Astrocyte (in vitro differentiated cells and primary cell): ENCODE data around the gene FBN3. TPM values are rescaled to one million over a fixed set of nuclear protein-coding genes. Genes with fewer than 3 reads are reported as not detected.
"Not testable (repeated sequence)": the region's sequence is repeated elsewhere in the genome, so short reads cannot be mapped to it uniquely, and the experiment has no call there.

Source experiments
- DNase-seq: peaks from one replicate; pipeline ENCODE4 v3.0.0-alpha.2; 2010; ENCODE audit warnings: low read depth
- FAIRE-seq: peaks from 2 replicates; lab custom pipeline; 2011; peaks lifted over from hg19 to GRCh38; lab: Jason Lieb, UNC
- H2AFZ ChIP-seq: 2 replicates; pipeline ENCODE4 v1.6.0; 2012; ENCODE audit warnings: low read depth, low read length, inconsistent platforms
- H3K27ac ChIP-seq: 2 replicates; pipeline ENCODE4 v1.5.1; 2011; ENCODE audit warnings: low read depth, low read length, inconsistent platforms
- H3K27me3 ChIP-seq: 2 replicates; pipeline ENCODE4 v1.6.0; 2011; ENCODE audit warnings: low read length, inconsistent platforms; ENCODE audit not compliant: insufficient read depth
- H3K36me3 ChIP-seq: 2 replicates; pipeline ENCODE4 v1.5.1; 2011; ENCODE audit warnings: low read length, inconsistent platforms; ENCODE audit not compliant: insufficient read depth
- H3K4me1 ChIP-seq: 2 replicates; pipeline ENCODE4 v1.5.1; 2011; ENCODE audit warnings: low read length, inconsistent platforms; ENCODE audit not compliant: insufficient read depth
- H3K4me2 ChIP-seq: 2 replicates; pipeline ENCODE4 v1.6.0; 2012; ENCODE audit warnings: low read length, inconsistent platforms
- H3K4me3 ChIP-seq: 2 replicates; pipeline ENCODE4 v1.5.1; 2011; ENCODE audit warnings: low read depth, mild to moderate bottlenecking, low read length, inconsistent platforms; ENCODE audit not compliant: insufficient read depth
- H3K79me2 ChIP-seq: 2 replicates; pipeline ENCODE4 v1.6.0; 2012; ENCODE audit warnings: mild to moderate bottlenecking, low read length, inconsistent platforms; ENCODE audit not compliant: insufficient read depth
- H3K9ac ChIP-seq: 2 replicates; pipeline ENCODE4 v1.6.0; 2012; ENCODE audit warnings: mild to moderate bottlenecking, low read length, inconsistent platforms
- H3K9me3 ChIP-seq: 2 replicates; pipeline ENCODE4 v1.5.1; 2012; ENCODE audit warnings: low read depth, mild to moderate bottlenecking, low read length, inconsistent platforms; ENCODE audit not compliant: insufficient read depth
- H4K20me1 ChIP-seq: 2 replicates; pipeline ENCODE4 v1.6.0; 2012; ENCODE audit warnings: low read length, inconsistent platforms; ENCODE audit not compliant: insufficient read depth
- H3K27ac Mint-ChIP-seq: one replicate; pipeline ENCODE4 v1.8.0; 2021; ENCODE audit warnings: mild to moderate bottlenecking, mixed read lengths; ENCODE audit not compliant: unreplicated experiment
- H3K27me3 Mint-ChIP-seq: one replicate; pipeline ENCODE4 v1.8.0; 2021; ENCODE audit warnings: low read depth, mixed read lengths; ENCODE audit not compliant: unreplicated experiment
- H3K36me3 Mint-ChIP-seq: one replicate; pipeline ENCODE4 v1.8.0; 2021; ENCODE audit warnings: low read depth, mixed read lengths; ENCODE audit not compliant: unreplicated experiment
- H3K4me1 Mint-ChIP-seq: one replicate; pipeline ENCODE4 v1.8.0; 2021; ENCODE audit warnings: low read depth, mixed read lengths; ENCODE audit not compliant: unreplicated experiment
- H3K4me3 Mint-ChIP-seq: one replicate; pipeline ENCODE4 v1.8.0; 2021; ENCODE audit warnings: mild to moderate bottlenecking, moderate library complexity, mixed read lengths; ENCODE audit not compliant: unreplicated experiment
- H3K9me3 Mint-ChIP-seq: one replicate; pipeline ENCODE4 v1.8.0; 2021; ENCODE audit warnings: mild to moderate bottlenecking, mixed read lengths; ENCODE audit not compliant: unreplicated experiment
- EZH2 ChIP-seq: IDR thresholded peaks from 2 replicates; pipeline ENCODE4 v1.6.1; 2012; ENCODE audit warnings: mild to moderate bottlenecking, low read length, inconsistent platforms; ENCODE audit not compliant: insufficient read depth
- total RNA-seq: library from RNA; stranded (reverse); gene quantifications from 2 replicates; pipeline ENCODE4 v1.2.1, GENCODE V29; 2021
- TF ChIP-seq, protein P1 (sequence below): IDR thresholded peaks from 2 replicates; pipeline ENCODE4 v1.5.1; 2011; ENCODE audit warnings: low read depth, mild to moderate bottlenecking, inconsistent platforms, low read length, moderate library complexity; ENCODE audit not compliant: insufficient read depth

Gene FBN3
- total RNA-seq, 1 donor from 2014 or later = 1.00 TPM

DNA sequence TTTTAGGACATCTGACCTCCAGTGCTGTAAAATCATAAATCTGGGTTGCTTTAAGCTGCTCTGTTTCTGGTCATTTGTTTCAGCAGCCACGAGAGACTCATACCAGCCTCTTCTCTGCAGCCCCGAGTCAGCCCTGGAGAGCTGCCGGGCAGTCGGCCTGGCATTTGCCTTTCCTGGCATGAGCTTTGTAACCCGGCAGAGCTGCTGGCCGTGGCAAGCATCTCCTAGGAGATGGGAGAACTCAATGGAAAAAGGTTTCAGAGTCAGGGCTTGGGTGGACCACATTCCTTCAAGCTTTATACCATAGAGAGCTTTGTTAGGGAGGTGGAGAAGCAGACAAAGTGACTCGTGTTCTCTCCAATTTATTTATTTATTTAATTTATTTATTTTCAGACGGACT lies 118.4 kb downstream of the FBN3 start:
- TF ChIP-seq EZH2 = no peak
- TF ChIP-seq, protein P1, sequence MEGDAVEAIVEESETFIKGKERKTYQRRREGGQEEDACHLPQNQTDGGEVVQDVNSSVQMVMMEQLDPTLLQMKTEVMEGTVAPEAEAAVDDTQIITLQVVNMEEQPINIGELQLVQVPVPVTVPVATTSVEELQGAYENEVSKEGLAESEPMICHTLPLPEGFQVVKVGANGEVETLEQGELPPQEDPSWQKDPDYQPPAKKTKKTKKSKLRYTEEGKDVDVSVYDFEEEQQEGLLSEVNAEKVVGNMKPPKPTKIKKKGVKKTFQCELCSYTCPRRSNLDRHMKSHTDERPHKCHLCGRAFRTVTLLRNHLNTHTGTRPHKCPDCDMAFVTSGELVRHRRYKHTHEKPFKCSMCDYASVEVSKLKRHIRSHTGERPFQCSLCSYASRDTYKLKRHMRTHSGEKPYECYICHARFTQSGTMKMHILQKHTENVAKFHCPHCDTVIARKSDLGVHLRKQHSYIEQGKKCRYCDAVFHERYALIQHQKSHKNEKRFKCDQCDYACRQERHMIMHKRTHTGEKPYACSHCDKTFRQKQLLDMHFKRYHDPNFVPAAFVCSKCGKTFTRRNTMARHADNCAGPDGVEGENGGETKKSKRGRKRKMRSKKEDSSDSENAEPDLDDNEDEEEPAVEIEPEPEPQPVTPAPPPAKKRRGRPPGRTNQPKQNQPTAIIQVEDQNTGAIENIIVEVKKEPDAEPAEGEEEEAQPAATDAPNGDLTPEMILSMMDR = no peak
- Histone ChIP-seq H3K27ac (no peak overlapping the region), H4K20me1 (no peaks in the 10 kb centered on the region), H2AFZ (no peak overlapping the region), H3K4me2 (no peak overlapping the region), H3K9me3 (no peaks in the 10 kb centered on the region), H3K36me3 (no peaks in the 10 kb centered on the region), H3K27me3 (no peaks in the 10 kb centered on the region), H3K4me3 (no peak overlapping the region), H3K9ac (no peak overlapping the region), H3K79me2 (no peaks in the 10 kb centered on the region), H3K4me1 (no peaks in the 10 kb centered on the region)
- FAIRE-seq = no peak
- no peak for DNase-seq
- Mint-ChIP-seq H3K4me3 (no peak overlapping the region), H3K4me1 (peaks cover 21% of the 10 kb centered on the region), H3K27ac (peak overlapping the region; percentile 12), H3K9me3 (no peaks in the 10 kb centered on the region), H3K27me3 (no peaks in the 10 kb centered on the region), H3K36me3 (no peaks in the 10 kb centered on the region)

DNA sequence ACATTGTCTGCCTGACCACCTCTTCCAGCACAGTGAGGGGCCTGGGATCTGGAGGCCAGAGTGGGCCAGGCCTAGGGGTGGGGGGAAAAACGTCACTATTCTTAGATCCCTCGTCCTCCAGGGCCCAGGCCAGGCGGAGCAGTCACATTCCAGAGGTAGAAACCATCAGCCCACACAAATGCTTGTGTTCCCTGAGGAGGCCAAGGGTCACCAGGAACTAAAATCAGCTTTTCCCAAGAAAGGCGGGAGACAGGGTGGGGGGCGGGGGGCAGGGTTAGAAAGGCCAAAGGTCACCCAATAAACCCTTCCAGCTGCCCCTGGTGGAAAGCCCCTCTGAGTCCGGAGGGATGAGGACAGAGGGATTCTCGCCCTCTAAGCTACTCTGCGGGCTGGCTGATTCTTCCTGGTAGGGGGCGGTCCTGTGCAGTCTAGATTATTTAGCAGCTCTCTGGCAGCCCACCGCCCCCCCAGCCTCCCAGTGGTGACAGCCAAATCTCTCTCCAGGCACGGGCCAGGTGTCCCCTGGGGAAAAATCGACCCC lies 120.4 kb downstream of the FBN3 start:
- DNase-seq = no peak
- H4K20me1 ChIP-seq = no peaks in the 10 kb centered on the region
- no peaks in the 10 kb centered on the region for H3K9me3 Mint-ChIP-seq
- TF ChIP-seq, protein P1 = no peak
- TF ChIP-seq EZH2 = no peak
- H3K9ac ChIP-seq = no peak overlapping the region
- H3K79me2 ChIP-seq = no peaks in the 10 kb centered on the region
- no peak for FAIRE-seq
- no peaks in the 10 kb centered on the region for H3K36me3 Mint-ChIP-seq
- H2AFZ ChIP-seq = peak overlapping the region; percentile 41
- H3K27me3 Mint-ChIP-seq = no peaks in the 10 kb centered on the region
- H3K4me1 Mint-ChIP-seq = peaks cover 21% of the 10 kb centered on the region
- H3K4me3 Mint-ChIP-seq = no peak overlapping the region
- H3K27ac ChIP-seq = no peak overlapping the region
- H3K4me3 ChIP-seq = no peak overlapping the region
- H3K9me3 ChIP-seq = no peaks in the 10 kb centered on the region
- no peak overlapping the region for H3K4me2 ChIP-seq
- no peaks in the 10 kb centered on the region for H3K4me1 ChIP-seq
- peak overlapping the region; percentile 41 for H3K27ac Mint-ChIP-seq
- no peaks in the 10 kb centered on the region for H3K36me3 ChIP-seq
- no peaks in the 10 kb centered on the region for H3K27me3 ChIP-seq

DNA sequence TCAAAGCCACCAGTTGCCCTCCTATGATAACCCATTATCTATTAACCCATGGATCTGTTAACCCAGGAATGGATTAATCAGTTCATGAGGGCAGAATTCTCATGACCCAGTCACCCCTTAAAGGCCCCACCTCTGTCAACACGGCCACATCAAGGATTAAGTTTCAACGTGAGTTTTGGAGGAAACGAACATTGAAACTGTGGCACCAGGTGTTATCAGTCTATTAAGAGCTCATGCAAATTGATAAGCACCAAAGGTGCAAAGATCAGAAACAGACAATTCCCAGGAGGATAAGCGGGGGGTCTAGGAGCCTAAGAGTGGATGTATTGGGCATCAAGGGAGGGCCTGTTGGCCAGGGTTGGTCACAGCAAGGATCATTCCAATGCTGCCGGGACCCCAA lies 124.1 kb downstream of the FBN3 start:
- DNase-seq (no peak), FAIRE-seq (no peak)
- Mint-ChIP-seq H3K27ac (no peak overlapping the region), H3K27me3 (peaks cover 2% of the 10 kb centered on the region), H3K4me3 (no peak overlapping the region), H3K36me3 (no peaks in the 10 kb centered on the region), H3K4me1 (peaks cover 11% of the 10 kb centered on the region), H3K9me3 (no peaks in the 10 kb centered on the region)
- no peak overlapping the region for H3K9ac ChIP-seq
- no peaks in the 10 kb centered on the region for H4K20me1 ChIP-seq
- no peaks in the 10 kb centered on the region for H3K4me1 ChIP-seq
- H3K36me3 ChIP-seq = no peaks in the 10 kb centered on the region
- no peaks in the 10 kb centered on the region for H3K9me3 ChIP-seq
- H3K4me3 ChIP-seq = no peak overlapping the region
- H3K27ac ChIP-seq = no peak overlapping the region
- no peak for TF ChIP-seq EZH2
- TF ChIP-seq, protein P1 = no peak
- no peak overlapping the region for H2AFZ ChIP-seq
- H3K79me2 ChIP-seq = no peaks in the 10 kb centered on the region
- H3K27me3 ChIP-seq = no peaks in the 10 kb centered on the region
- H3K4me2 ChIP-seq = no peak overlapping the region

DNA sequence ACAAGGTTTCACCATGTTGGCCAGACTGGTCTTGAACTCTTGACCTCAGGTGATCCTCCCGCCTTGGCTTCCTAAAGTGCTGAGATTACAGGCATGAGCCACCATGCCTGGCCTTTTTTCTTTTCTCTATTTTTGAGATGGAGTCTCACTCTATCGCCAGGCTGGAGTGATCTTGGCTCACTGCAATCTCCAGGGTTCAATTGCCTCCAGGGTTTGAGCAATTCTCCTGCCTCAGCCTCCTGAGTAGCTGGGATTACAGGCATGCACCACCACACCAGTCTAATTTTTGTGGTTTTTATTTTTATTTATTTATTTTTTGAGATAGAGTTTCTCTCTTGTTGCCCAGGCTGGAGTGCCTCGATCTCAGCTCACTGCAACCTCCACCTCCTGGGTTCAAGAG lies 125.1 kb downstream of the FBN3 start:
- not testable (repeated sequence) for H3K4me3 Mint-ChIP-seq, H3K4me1 ChIP-seq, H4K20me1 ChIP-seq, H3K9me3 ChIP-seq, H3K9me3 Mint-ChIP-seq, H3K4me2 ChIP-seq, DNase-seq, H3K36me3 ChIP-seq, H3K27ac ChIP-seq, H3K4me3 ChIP-seq, H3K27me3 Mint-ChIP-seq, H2AFZ ChIP-seq, H3K4me1 Mint-ChIP-seq, H3K27ac Mint-ChIP-seq, H3K27me3 ChIP-seq, H3K79me2 ChIP-seq, FAIRE-seq, H3K36me3 Mint-ChIP-seq, H3K9ac ChIP-seq
